DND-41 (cell line): Measurements from ENCODE around the gene BBS7.

Experiments used
- CTCF ChIP-seq: IDR thresholded peaks from 2 replicates; pipeline ENCODE4 v1.5.1; 2012; ENCODE audit warnings: borderline replicate concordance, low read length, moderate library complexity, mild to moderate bottlenecking; ENCODE audit not compliant: poor library complexity, severe bottlenecking; ENCODE audit errors: extremely low read depth
- EZH2 ChIP-seq: IDR thresholded peaks from 3 replicates; pipeline ENCODE4 v1.6.1; 2012; ENCODE audit warnings: borderline replicate concordance, low read depth, mild to moderate bottlenecking, moderate library complexity, low read length, inconsistent platforms; ENCODE audit not compliant: severe bottlenecking

DNA sequence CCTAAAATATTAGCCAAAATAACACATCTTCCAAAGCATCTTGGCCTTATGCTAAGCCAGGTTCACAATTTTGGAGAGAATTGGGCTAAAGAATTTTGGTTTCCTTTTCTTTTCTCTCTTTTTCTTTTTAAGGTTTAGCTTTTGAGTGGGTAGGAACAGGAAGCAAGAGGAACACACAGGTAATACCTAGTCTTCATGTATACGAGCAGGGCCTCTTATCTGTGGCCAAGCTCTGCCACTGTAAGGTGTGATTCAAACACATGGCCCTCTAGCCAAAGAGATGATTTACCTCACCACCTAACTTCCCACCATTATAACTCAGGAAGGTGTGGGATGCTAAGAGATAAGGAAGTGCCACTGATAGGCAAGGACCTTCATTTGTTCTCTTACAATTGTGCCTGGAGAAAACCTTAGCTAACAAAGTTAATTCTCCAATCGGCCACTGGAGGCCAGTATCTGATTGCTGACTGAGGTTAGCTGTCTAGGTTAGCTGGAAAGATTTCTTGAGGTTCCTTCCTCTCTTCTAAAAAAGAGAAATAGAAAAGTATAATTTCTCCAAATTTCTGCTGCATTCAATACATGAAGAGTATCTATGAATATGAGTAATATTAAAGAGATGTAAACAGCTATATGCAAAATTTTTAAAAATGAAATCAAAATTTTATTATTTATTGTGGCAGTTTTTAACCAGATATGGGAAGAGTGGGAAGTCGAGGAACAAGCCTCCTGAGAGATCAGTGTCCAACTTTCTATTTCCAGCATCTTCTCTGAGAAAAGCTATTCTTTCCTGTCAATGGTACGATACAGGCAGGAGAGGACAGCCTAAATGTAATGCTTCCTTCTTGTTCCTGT, 30.1 kb upstream of the BBS7 start:
- TF ChIP-seq CTCF (peak; percentile 78), EZH2 (no peak)
